Smooth muscle cell (in vitro differentiated cells): ENCODE measurements around the gene BCKDHA. TPM values are rescaled to one million over a fixed set of nuclear protein-coding genes. Genes with fewer than 3 reads are reported as not detected.

Source experiments
- DNase-seq: peaks from one replicate; lab custom pipeline; 2025; ENCODE audit not compliant: unreplicated experiment; lab: John Stamatoyannopoulos, UW
- H2AFZ ChIP-seq: fragments of 200-600 bp; sonication (generic); 2 replicates; pipeline ENCODE4 v1.6.0; 2016; ENCODE audit warnings: antibody characterized with exemption, low read depth, mild to moderate bottlenecking
- H3F3A ChIP-seq: fragments of 200-600 bp; sonication (generic); 2 replicates; pipeline ENCODE4 v1.6.0; 2017; ENCODE audit warnings: antibody characterized with exemption, low read depth
- H3K27ac ChIP-seq: fragments of 200-600 bp; sonication (generic); 2 replicates; pipeline ENCODE4 v1.5.1; 2016; ENCODE audit warnings: low read depth, mild to moderate bottlenecking
- H3K27me3 ChIP-seq: fragments of 200-600 bp; sonication (generic); 2 replicates; pipeline ENCODE4 v1.6.1; 2016; ENCODE audit warnings: low read depth, mild to moderate bottlenecking
- H3K36me3 ChIP-seq: fragments of 200-600 bp; sonication (generic); 2 replicates; pipeline ENCODE4 v1.5.1; 2016; ENCODE audit warnings: low read depth
- H3K4me1 ChIP-seq: fragments of 200-600 bp; sonication (generic); 2 replicates; pipeline ENCODE4 v1.5.1; 2016; ENCODE audit warnings: low read depth
- H3K4me2 ChIP-seq: fragments of 200-600 bp; sonication (generic); 2 replicates; pipeline ENCODE4 v1.6.0; 2016; ENCODE audit warnings: mild to moderate bottlenecking
- H3K4me3 ChIP-seq: fragments of 200-600 bp; sonication (generic); 2 replicates; pipeline ENCODE4 v1.5.1; 2016; ENCODE audit warnings: mild to moderate bottlenecking
- H3K79me2 ChIP-seq: fragments of 200-600 bp; sonication (generic); 2 replicates; pipeline ENCODE4 v1.6.0; 2016; ENCODE audit warnings: low read depth, mild to moderate bottlenecking
- H3K9ac ChIP-seq: fragments of 200-600 bp; sonication (generic); 2 replicates; pipeline ENCODE4 v1.6.0; 2016; ENCODE audit warnings: low read depth
- H3K9me3 ChIP-seq: fragments of 200-600 bp; sonication (generic); replicated peaks from 2 replicates; pipeline ENCODE4 v1.5.1; 2016; ENCODE audit warnings: low read depth
- H4K20me1 ChIP-seq: fragments of 200-600 bp; sonication (generic); 2 replicates; pipeline ENCODE4 v1.6.0; 2016; ENCODE audit warnings: low read depth
- WGBS: methylation state at CpG from one replicate; pipeline ENCODE4 v1.1.7; 2016; ENCODE audit warnings: low lambda C conversion rate; 5-methylcytosine and 5-hydroxymethylcytosine counted together
- polyA plus RNA-seq: library from polyadenylated mRNA; unstranded; fragments of >200 nt; fragmentation: Nextera tagmentation; extraction: Ambion mirVana; gene quantifications from 2 replicates; pipeline ENCODE4 v1.2.1, GENCODE V29; 2016
- total RNA-seq: library from RNA; depleted of rRNA; stranded (reverse); fragments of >200 nt; gene quantifications from 2 replicates; pipeline ENCODE4 v1.2.3, GENCODE V29; 2014
- TF ChIP-seq, protein P1 (sequence below): fragments of 200-600 bp; sonication (generic); IDR thresholded peaks from 2 replicates; pipeline ENCODE4 v1.5.1; 2017; ENCODE audit warnings: borderline replicate concordance, mild to moderate bottlenecking, antibody characterized with exemption; ENCODE audit not compliant: insufficient read depth, poor library complexity, severe bottlenecking

The BCKDHA gene
- total and polyA plus RNA-seq, 2 experiments from 2014 or later: 24.6 to 53.9 TPM

- Histone ChIP-seq H4K20me1 (peaks cover 58% of the 10 kb centered on the region), H3K27ac (no peak overlapping the region), H3K4me3 (peak overlapping the region; percentile 76)
Observed at GRCh38 chr19:41352279-41352608, 45.4 kb upstream of the BCKDHA start.

GRCh38 chr19:41352609-41353465 is 44.8 kb upstream of the BCKDHA start:
- peak; percentile 39 for DNase-seq
- WGBS: 2% methylated on average over 52 of the region's 71 CpGs
- peaks cover 56% of the 10 kb centered on the region for H3K79me2 ChIP-seq

More at GRCh38 chr19:41352279-41352608, 45.4 kb upstream of the BCKDHA start:
- H3K9ac ChIP-seq: peak overlapping the region; percentile 83
- H3K9me3 ChIP-seq: no peaks in the 10 kb centered on the region
- H3K4me1 ChIP-seq: no peaks in the 10 kb centered on the region
- TF ChIP-seq, protein P1, sequence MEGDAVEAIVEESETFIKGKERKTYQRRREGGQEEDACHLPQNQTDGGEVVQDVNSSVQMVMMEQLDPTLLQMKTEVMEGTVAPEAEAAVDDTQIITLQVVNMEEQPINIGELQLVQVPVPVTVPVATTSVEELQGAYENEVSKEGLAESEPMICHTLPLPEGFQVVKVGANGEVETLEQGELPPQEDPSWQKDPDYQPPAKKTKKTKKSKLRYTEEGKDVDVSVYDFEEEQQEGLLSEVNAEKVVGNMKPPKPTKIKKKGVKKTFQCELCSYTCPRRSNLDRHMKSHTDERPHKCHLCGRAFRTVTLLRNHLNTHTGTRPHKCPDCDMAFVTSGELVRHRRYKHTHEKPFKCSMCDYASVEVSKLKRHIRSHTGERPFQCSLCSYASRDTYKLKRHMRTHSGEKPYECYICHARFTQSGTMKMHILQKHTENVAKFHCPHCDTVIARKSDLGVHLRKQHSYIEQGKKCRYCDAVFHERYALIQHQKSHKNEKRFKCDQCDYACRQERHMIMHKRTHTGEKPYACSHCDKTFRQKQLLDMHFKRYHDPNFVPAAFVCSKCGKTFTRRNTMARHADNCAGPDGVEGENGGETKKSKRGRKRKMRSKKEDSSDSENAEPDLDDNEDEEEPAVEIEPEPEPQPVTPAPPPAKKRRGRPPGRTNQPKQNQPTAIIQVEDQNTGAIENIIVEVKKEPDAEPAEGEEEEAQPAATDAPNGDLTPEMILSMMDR: no peak
- no peak overlapping the region for H2AFZ ChIP-seq
- H3K27me3 ChIP-seq: no peaks in the 10 kb centered on the region
- peaks cover 18% of the 10 kb centered on the region for H3F3A ChIP-seq
- H3K79me2 ChIP-seq: peaks cover 62% of the 10 kb centered on the region
- peak overlapping the region; percentile 94 for H3K4me2 ChIP-seq
- 0% methylated on average over 12 of the region's 12 CpGs for WGBS
- no peak for DNase-seq
- peaks cover 3% of the 10 kb centered on the region for H3K36me3 ChIP-seq

DNA sequence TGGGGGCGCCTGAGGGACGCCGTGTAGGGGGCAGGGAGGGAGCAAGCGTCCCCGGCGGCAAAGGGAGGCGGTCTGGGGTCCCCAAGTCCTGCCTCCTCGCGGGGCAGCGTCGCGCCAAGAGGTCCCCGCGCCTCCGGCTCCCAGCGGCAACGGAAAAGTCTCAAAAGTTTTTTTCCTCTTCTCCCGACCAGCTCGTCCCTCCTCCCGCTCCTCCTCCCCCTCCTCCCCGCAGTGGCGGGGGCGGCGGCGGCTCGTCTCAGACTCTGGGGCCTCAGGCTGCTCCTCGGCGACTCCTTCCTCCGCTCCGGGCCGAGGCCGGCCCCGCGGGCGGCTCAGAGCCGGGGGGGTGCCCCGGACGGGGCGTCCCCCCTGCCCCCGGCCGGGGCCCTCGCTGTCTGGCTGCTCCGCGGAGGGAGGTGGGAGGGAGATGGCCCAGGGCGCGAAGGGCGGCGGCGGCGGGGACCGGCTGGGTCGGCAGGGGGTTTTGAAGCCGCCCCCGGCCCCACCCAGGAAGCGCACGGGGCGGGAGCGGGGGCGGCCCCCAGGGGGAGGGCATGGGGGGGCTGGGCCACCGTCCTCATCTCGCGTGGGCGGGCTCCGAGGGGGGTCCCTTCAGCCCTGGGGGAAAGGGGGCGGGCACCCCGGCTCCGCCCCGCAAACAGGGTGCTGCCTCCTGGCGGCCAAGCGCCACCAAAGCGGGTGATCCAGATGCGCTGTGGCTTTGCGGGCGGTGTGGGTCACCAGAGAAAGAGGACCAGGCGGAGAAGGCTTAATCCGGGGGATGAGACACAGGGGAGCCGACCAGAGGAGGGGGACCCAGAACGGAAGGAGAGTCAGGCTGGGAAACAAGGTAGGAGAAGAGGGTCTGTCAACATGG is 43.9 kb upstream of the BCKDHA start, which contains the start of gene TGFB1:
Gene TGFB1 (minus strand): TSS at position 457 of the 877 bp plus-strand sequence. CDS start 878 bp downstream, outside the sequence.
- WGBS: under 1% methylated on average over 27 of the region's 78 CpGs
- Histone ChIP-seq H3K79me2 (peaks cover 50% of the 10 kb centered on the region), H3K9me3 (no peaks in the 10 kb centered on the region), H2AFZ (no peak within 1 kb of the TSS), H3K4me3 (peak within 1 kb of the TSS; percentile 76), H3K4me2 (peak within 1 kb of the TSS; percentile 94), H3K27me3 (no peaks in the 10 kb centered on the region), H3K9ac (peak within 1 kb of the TSS; percentile 83), H3F3A (peaks cover 18% of the 10 kb centered on the region), H3K4me1 (no peaks in the 10 kb centered on the region), H3K27ac (peak within 1 kb of the TSS; percentile 57), H3K36me3 (no peaks in the 10 kb centered on the region), H4K20me1 (peaks cover 44% of the 10 kb centered on the region)
- TF ChIP-seq, protein P1: peak; percentile 81
- peak; percentile 97 for DNase-seq

More at GRCh38 chr19:41352609-41353465, 44.8 kb upstream of the BCKDHA start:
- Histone ChIP-seq H3K9me3 (no peaks in the 10 kb centered on the region), H3K4me3 (peak overlapping the region; percentile 76), H3K4me1 (no peaks in the 10 kb centered on the region), H3K36me3 (peaks cover 3% of the 10 kb centered on the region), H3K27ac (peak overlapping the region; percentile 57), H3F3A (peaks cover 18% of the 10 kb centered on the region), H4K20me1 (peaks cover 52% of the 10 kb centered on the region), H3K27me3 (no peaks in the 10 kb centered on the region), H2AFZ (no peak overlapping the region), H3K9ac (peak overlapping the region; percentile 83), H3K4me2 (peak overlapping the region; percentile 94)
- TF ChIP-seq, protein P1: peak; percentile 52
